KBM-7 (cell line): Measurements from ENCODE around the gene ARRDC5.

Experiments
- DNase-seq: peaks from one replicate; pipeline ENCODE4 v3.0.0-alpha.2; 2015
- in situ Hi-C: fragments of 300-500 bp; cut with MboI; formaldehyde crosslinking; loops from 2 replicates; pipeline ENCODE4 v1.14.3; 2020; ENCODE audit warnings: low sequenced_read_pairs, low pct_unique_long_range_greater_than_20kb, mixed read lengths

ARRDC5 gene

DNA sequence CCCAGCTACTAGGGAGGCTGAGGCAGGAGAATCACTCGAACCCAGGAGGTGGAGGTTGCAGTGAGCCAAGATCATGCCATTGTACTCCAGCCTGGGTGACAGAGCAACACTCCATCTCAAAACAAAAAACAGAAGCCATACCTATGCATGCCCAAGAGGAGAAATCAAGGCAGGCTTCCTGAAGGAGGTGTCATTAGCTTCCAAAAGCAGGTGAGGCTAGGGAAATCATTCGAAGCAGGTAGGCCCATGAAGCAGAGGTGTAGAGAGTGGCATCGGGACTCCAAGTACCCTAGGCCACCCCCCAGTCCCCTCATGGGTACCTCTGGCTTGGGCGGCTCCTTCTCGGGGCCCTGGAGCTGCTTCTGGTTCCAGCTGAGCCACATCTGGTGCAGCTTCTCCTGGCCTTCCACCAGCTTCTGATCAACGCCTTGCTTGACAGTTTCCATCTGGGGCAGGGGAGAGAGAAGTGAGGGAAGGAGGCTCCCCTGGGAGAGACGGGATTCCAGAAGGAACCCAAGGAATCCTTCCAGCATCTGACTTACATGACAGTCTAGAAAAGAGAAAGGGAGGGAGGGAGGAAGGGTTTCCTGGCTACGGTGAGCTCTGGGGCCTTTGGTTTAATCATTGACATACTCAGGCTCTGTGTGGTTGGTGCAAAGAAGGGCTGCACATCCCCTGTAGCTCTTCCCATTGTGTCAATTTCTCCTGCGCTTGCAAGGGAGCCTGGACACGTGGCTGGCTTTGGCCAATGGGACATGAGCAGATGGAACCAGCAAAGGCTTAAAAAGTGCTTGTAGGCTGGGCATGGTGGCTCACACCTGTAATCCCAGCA is 58.1 kb downstream of the ARRDC5 start:
- no peak for DNase-seq
- in situ Hi-C loops, result no loop called here

DNA sequence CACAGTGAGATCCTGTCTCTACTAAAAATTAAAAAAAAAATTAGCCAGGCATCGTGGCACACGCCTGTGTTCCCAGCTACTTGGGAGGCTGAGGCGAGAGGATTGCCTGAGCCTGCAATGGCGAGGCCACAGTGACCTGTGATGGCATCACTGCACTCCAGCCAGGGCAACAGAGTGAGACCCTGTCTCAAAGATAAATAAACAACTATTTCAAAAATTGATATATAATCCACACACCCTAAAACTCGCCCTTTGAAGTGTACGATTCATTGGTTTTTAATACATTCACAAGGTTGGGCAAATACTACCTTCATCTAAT is 59.1 kb downstream of the ARRDC5 start:
- in situ Hi-C loops, result no loop called here
- no peak for DNase-seq
